Parathyroid adenoma (tissue), 2 donors: ENCODE data around the gene LRRC15.

ENCODE experiments used
- H2AFZ ChIP-seq: fragments of 300-600 bp; sonication (generic); one replicate; pipeline ENCODE4 v1.7.0; 2017; ENCODE audit warnings: antibody characterized with exemption, mild to moderate bottlenecking
- H3K27ac ChIP-seq: fragments of 300-600 bp; sonication (generic); one replicate; pipeline ENCODE4 v1.7.0; 2017
- H3K27me3 ChIP-seq: fragments of 300-600 bp; sonication (generic); one replicate; pipeline ENCODE4 v1.7.0; 2017; ENCODE audit warnings: low read length; ENCODE audit not compliant: control insufficient read depth, insufficient read depth
- H3K36me3 ChIP-seq: fragments of 300-600 bp; sonication (generic); one replicate; pipeline ENCODE4 v1.7.0; 2017; ENCODE audit warnings: low read length; ENCODE audit not compliant: control insufficient read depth, insufficient read depth
- H3K4me1 ChIP-seq: fragments of 300-600 bp; sonication (generic); one replicate; pipeline ENCODE4 v1.7.0; 2017; ENCODE audit warnings: control low read depth
- H3K4me2 ChIP-seq: fragments of 300-600 bp; sonication (generic); one replicate; pipeline ENCODE4 v1.7.0; 2017; ENCODE audit warnings: low read length
- H3K4me3 ChIP-seq: fragments of 300-600 bp; sonication (generic); one replicate; pipeline ENCODE4 v1.7.0; 2017; ENCODE audit warnings: low read depth, low read length
- H3K79me2 ChIP-seq: fragments of 300-600 bp; sonication (generic); one replicate; pipeline ENCODE4 v1.7.0; 2017; ENCODE audit warnings: control low read depth
- H3K9ac ChIP-seq: fragments of 300-600 bp; sonication (generic); one replicate; pipeline ENCODE4 v1.7.0; 2017; ENCODE audit warnings: mild to moderate bottlenecking
- H3K9me3 ChIP-seq: fragments of 300-600 bp; sonication (generic); one replicate; pipeline ENCODE4 v1.7.0; 2017; ENCODE audit warnings: low read length; ENCODE audit not compliant: control insufficient read depth
- CTCF ChIP-seq: fragments of 300-600 bp; sonication (generic); IDR thresholded peaks from one replicate; pipeline ENCODE4 v1.7.0; 2017; ENCODE audit warnings: antibody characterized with exemption, mild to moderate bottlenecking
- donor health status: primary hyperparathyroidism.

Gene LRRC15

GRCh38 chr3:194364314-194364651 is 5.3 kb downstream of the LRRC15 start:
- Histone ChIP-seq H3K36me3 (no peaks in the 10 kb centered on the region), H3K4me3 (no peak overlapping the region), H3K27ac (no peak overlapping the region), H2AFZ (no peak overlapping the region), H3K9ac (no peak overlapping the region), H3K4me2 (no peak overlapping the region), H3K79me2 (no peaks in the 10 kb centered on the region), H3K9me3 (no peaks in the 10 kb centered on the region), H3K27me3 (no peaks in the 10 kb centered on the region), H3K4me1 (no peaks in the 10 kb centered on the region)
- TF ChIP-seq CTCF = no peak

DNA sequence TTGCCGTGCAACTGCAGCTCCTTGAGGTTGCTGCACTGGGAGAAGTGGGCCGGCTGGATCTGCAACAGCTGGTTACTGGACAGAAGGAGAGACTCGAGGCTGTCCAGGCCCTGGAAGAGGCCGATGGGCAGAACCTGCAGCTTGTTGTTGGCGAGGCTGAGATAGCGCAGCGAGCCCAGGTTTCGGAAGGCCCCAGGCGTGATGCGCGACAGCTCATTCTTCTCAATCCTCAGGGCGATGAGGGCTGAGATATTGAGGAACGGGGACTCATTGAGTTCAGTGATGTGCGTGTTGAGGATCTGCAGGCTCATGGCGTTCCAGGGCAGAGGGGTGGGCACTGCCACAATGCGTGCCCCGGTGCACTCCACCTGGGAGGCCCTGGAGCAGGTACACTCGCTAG is 9.0 kb downstream of the LRRC15 start:
- no peak overlapping the region for H3K4me3 ChIP-seq
- no peaks in the 10 kb centered on the region for H3K79me2 ChIP-seq
- H3K9ac ChIP-seq = no peak overlapping the region
- no peak for TF ChIP-seq CTCF
- no peaks in the 10 kb centered on the region for H3K9me3 ChIP-seq
- H3K4me1 ChIP-seq = no peaks in the 10 kb centered on the region
- H2AFZ ChIP-seq = no peak overlapping the region
- H3K27ac ChIP-seq = no peak overlapping the region
- H3K27me3 ChIP-seq = no peaks in the 10 kb centered on the region
- no peak overlapping the region for H3K4me2 ChIP-seq
- H3K36me3 ChIP-seq = no peaks in the 10 kb centered on the region

GRCh38 chr3:194357681-194358080 is 11.9 kb downstream of the LRRC15 start:
- Histone ChIP-seq H3K9ac (no peak overlapping the region), H3K4me1 (no peaks in the 10 kb centered on the region), H2AFZ (no peak overlapping the region), H3K27me3 (no peaks in the 10 kb centered on the region), H3K79me2 (no peaks in the 10 kb centered on the region), H3K27ac (no peak overlapping the region), H3K36me3 (no peaks in the 10 kb centered on the region), H3K4me2 (no peak overlapping the region), H3K4me3 (no peak overlapping the region), H3K9me3 (no peaks in the 10 kb centered on the region)
- TF ChIP-seq CTCF = no peak

DNA sequence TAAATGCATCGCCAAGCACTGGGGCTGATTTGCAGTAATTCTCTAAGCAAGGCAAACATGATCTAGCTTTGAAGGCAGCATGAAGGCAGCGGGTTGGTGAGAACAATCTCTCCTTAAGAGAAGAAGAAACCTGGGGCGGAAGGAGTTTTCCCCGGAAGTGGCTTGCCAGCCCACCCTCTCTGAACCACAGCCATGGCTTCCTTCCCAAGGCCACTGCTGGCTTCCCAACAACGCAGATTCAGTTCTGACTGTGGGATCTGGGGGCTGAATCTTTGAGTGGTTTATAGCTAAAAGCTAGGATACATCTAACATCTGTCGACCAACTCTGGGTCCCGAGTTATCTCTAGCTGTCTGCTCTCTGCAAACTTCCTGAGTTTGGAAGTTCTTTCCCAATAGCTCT is 14.2 kb downstream of the LRRC15 start:
- Histone ChIP-seq H3K9me3 (no peaks in the 10 kb centered on the region), H3K36me3 (no peaks in the 10 kb centered on the region), H3K4me2 (no peak overlapping the region), H3K4me3 (no peak overlapping the region), H3K27ac (no peak overlapping the region), H3K27me3 (no peaks in the 10 kb centered on the region), H3K9ac (no peak overlapping the region), H3K4me1 (no peaks in the 10 kb centered on the region), H3K79me2 (no peaks in the 10 kb centered on the region), H2AFZ (no peak overlapping the region)
- no peak for TF ChIP-seq CTCF

DNA sequence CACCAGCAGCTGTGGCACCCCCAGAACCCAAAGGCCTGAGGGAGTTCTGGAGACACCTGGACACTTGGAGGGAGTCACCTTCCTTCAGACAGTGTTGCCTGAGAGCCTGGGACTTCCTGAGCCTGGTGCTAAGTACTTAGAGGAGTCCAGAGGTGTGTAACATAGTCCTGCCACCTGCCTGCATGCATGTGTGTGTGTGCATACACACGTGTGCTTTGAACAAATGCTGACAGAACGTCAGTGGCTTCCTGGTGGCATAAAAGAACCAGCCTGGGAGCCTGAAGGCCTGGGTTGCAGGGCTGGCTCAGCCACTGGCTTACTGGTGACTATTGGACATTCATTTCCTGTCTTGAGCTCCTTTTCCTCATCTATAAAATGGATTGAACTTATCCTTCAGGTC is 15.2 kb downstream of the LRRC15 start:
- no peak overlapping the region for H3K4me2 ChIP-seq
- no peaks in the 10 kb centered on the region for H3K36me3 ChIP-seq
- TF ChIP-seq CTCF = no peak
- H3K79me2 ChIP-seq = no peaks in the 10 kb centered on the region
- no peaks in the 10 kb centered on the region for H3K4me1 ChIP-seq
- H2AFZ ChIP-seq = no peak overlapping the region
- no peaks in the 10 kb centered on the region for H3K27me3 ChIP-seq
- no peak overlapping the region for H3K9ac ChIP-seq
- no peak overlapping the region for H3K27ac ChIP-seq
- no peaks in the 10 kb centered on the region for H3K9me3 ChIP-seq
- H3K4me3 ChIP-seq = no peak overlapping the region
